ENCODE measurements around the gene SKAP2. TPM values are rescaled to one million over a fixed set of nuclear protein-coding genes. Genes with fewer than 3 reads are reported as not detected.

The SKAP2 gene
- total RNA-seq, 2 experiments from 2014 or later = 7.0 to 8.1 TPM

GRCh38 chr7:26642416-26642815 is 222.0 kb downstream of the SKAP2 start:
- Mint-ChIP-seq H3K27me3 (peaks cover 4% of the 10 kb centered on the region), H3K9me3 (no peaks in the 10 kb centered on the region), H3K4me1 (ENCODE audit: low read depth) (no peaks in the 10 kb centered on the region), H3K27ac (no peak overlapping the region), H3K36me3 (ENCODE audit: low read depth) (no peaks in the 10 kb centered on the region), H3K4me3 (no peak overlapping the region)
- POLR2A ChIA-PET = no interaction called here
- DNase-seq = no peak
- ATAC-seq = no peak
- CTCF ChIA-PET = no interaction called here
- intact Hi-C loops (cut with micrococcal nuclease) = no loop called here
- TF ChIP-seq CTCF (IDR thresholded peaks at IDR 0.05) = no peak

- Mint-ChIP-seq H3K4me3 (no peak overlapping the region), H3K36me3 (ENCODE audit: low read depth) (no peaks in the 10 kb centered on the region), H3K27ac (no peak overlapping the region), H3K9me3 (no peaks in the 10 kb centered on the region), H3K4me1 (ENCODE audit: low read depth) (no peaks in the 10 kb centered on the region), H3K27me3 (peaks cover 6% of the 10 kb centered on the region)
- ATAC-seq (no peak), DNase-seq (no peak)
- intact Hi-C loops (cut with micrococcal nuclease) = no loop called here
- ChIA-PET POLR2A (no interaction called here), CTCF (no interaction called here)
- no peak for TF ChIP-seq CTCF (IDR thresholded peaks at IDR 0.05)
These were observed 224.7 kb downstream of the SKAP2 start for GRCh38 chr7:26639695-26640094.

- H3K27ac Mint-ChIP-seq = no peak overlapping the region
- intact Hi-C loops (cut with micrococcal nuclease) = no loop called here
- H3K4me3 Mint-ChIP-seq = no peak overlapping the region
- CTCF ChIA-PET = no interaction called here
- no peaks in the 10 kb centered on the region for H3K9me3 Mint-ChIP-seq
- ATAC-seq = no peak
- no peaks in the 10 kb centered on the region for H3K4me1 Mint-ChIP-seq (ENCODE audit: low read depth)
- H3K36me3 Mint-ChIP-seq (ENCODE audit: low read depth) = no peaks in the 10 kb centered on the region
- H3K27me3 Mint-ChIP-seq = peaks cover 6% of the 10 kb centered on the region
- no peak for TF ChIP-seq CTCF (IDR thresholded peaks at IDR 0.05)
- POLR2A ChIA-PET = no interaction called here
- no peak for DNase-seq
These were observed 225.3 kb downstream of the SKAP2 start for GRCh38 chr7:26639111-26639510.

- no peak for TF ChIP-seq CTCF (IDR thresholded peaks at IDR 0.05)
- CTCF ChIA-PET = interaction anchor here (1.2 kb wide), 1 partner anchor 44 kb away, joined by 3 read pairs; no protein-coding TSS in a partner anchor
- no peak for DNase-seq
- no peaks in the 10 kb centered on the region for H3K9me3 Mint-ChIP-seq
- no peak overlapping the region for H3K27ac Mint-ChIP-seq
- H3K4me3 Mint-ChIP-seq = no peak overlapping the region
- no peaks in the 10 kb centered on the region for H3K4me1 Mint-ChIP-seq (ENCODE audit: low read depth)
- H3K27me3 Mint-ChIP-seq = peaks cover 4% of the 10 kb centered on the region
- POLR2A ChIA-PET = no interaction called here
- intact Hi-C loops (cut with micrococcal nuclease) = no loop called here
- ATAC-seq = no peak
- H3K36me3 Mint-ChIP-seq (ENCODE audit: low read depth) = no peaks in the 10 kb centered on the region
These were observed 226.2 kb downstream of the SKAP2 start for GRCh38 chr7:26638140-26638539.

GRCh38 chr7:26637610-26638009 is 226.8 kb downstream of the SKAP2 start:
- Mint-ChIP-seq H3K27ac (no peak overlapping the region), H3K4me1 (ENCODE audit: low read depth) (no peaks in the 10 kb centered on the region), H3K9me3 (no peaks in the 10 kb centered on the region), H3K36me3 (ENCODE audit: low read depth) (no peaks in the 10 kb centered on the region), H3K4me3 (no peak overlapping the region), H3K27me3 (peaks cover 4% of the 10 kb centered on the region)
- TF ChIP-seq CTCF (IDR thresholded peaks at IDR 0.05) = no peak
- intact Hi-C loops (cut with micrococcal nuclease) = no loop called here
- no peak for ATAC-seq
- ChIA-PET CTCF (interaction anchor here (1.2 kb wide), 1 partner anchor 45 kb away, joined by 3 read pairs; no protein-coding TSS in a partner anchor), POLR2A (no interaction called here)
- no peak for DNase-seq

Data from activated CD8-positive, alpha-beta T cell treated with anti-CD3 and anti-CD28 coated beads for 36 hours (primary cell).